Mucosa of stomach (tissue), 1 donor: ENCODE data around the gene MRTO4.
"Not testable (repeated sequence)": the region's sequence is repeated elsewhere in the genome, so short reads cannot be mapped to it uniquely, and the experiment has no call there.

Source experiments
- H3K27me3 ChIP-seq: one replicate; pipeline ENCODE4 v1.7.0; 2013; ENCODE audit warnings: mild to moderate bottlenecking, low read length; ENCODE audit not compliant: control insufficient read depth, insufficient read depth
- H3K36me3 ChIP-seq: one replicate; pipeline ENCODE4 v1.7.0; 2013; ENCODE audit warnings: low read length; ENCODE audit not compliant: control insufficient read depth, insufficient read depth
- H3K4me1 ChIP-seq: one replicate; pipeline ENCODE4 v1.7.0; 2013; ENCODE audit warnings: mild to moderate bottlenecking, low read length; ENCODE audit not compliant: control insufficient read depth, insufficient read depth
- H3K4me3 ChIP-seq: one replicate; pipeline ENCODE4 v1.7.0; 2013; ENCODE audit warnings: low read length
- H3K9ac ChIP-seq: one replicate; pipeline ENCODE4 v1.7.0; 2013; ENCODE audit warnings: mild to moderate bottlenecking, low read length, moderate library complexity
- H3K9me3 ChIP-seq: one replicate; pipeline ENCODE4 v1.7.0; 2013; ENCODE audit warnings: mild to moderate bottlenecking, low read length, moderate library complexity; ENCODE audit not compliant: control insufficient read depth
- donor health status: Pancreatic carcinoma.

Gene MRTO4

DNA sequence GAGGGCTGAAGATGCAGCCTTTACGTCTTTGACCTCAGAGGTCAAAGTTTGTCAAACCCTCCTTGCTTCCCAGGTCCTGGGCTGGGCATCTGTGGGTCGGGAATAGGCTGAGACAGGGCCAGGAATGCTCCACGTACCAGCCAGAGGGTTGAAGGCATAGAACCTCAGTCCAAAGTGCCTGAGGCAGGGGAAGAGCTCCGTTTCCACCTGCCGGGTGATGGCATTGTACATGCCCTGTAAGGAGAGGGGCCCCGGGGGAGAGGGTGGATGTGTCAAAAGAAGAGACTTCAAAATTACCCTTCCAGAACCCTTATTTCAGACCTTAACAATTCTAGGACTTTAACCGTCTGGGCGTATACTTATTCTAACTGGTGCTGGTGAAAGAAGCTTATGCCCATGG lies 33.3 kb downstream of the MRTO4 start:
- no peak overlapping the region for H3K4me3 ChIP-seq
- no peaks in the 10 kb centered on the region for H3K27me3 ChIP-seq
- H3K9ac ChIP-seq: no peak overlapping the region

DNA sequence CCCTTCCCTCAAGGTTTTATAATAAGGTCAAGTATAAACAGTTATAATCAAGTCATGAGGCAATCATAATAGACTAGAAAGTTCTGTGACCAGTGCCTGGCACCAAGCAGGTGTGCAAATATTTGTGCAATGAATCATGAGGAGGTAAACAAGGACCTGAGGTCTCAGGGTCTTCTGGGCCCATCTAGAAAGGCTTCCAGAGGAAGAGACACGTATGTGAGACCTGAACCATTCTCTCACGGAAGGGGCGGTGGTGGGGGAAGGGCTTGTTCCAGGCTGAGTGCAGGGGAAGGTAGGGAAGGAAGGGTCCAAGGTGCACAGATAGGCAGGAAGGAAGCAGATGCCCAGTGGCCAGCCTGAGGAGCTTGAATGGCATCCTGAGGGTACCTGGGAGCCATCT lies 33.8 kb downstream of the MRTO4 start:
- H3K9me3 ChIP-seq, H3K27me3 ChIP-seq, H3K4me3 ChIP-seq, H3K9ac ChIP-seq: not testable (repeated sequence)
- Histone ChIP-seq H3K4me1 (peaks cover 43% of the 10 kb centered on the region), H3K36me3 (peaks cover 15% of the 10 kb centered on the region)

More for the DNA sequence above, 33.3 kb downstream of the MRTO4 start:
- H3K4me1 ChIP-seq: peaks cover 43% of the 10 kb centered on the region
- peaks cover 15% of the 10 kb centered on the region for H3K36me3 ChIP-seq
- H3K9me3 ChIP-seq: no peaks in the 10 kb centered on the region

DNA sequence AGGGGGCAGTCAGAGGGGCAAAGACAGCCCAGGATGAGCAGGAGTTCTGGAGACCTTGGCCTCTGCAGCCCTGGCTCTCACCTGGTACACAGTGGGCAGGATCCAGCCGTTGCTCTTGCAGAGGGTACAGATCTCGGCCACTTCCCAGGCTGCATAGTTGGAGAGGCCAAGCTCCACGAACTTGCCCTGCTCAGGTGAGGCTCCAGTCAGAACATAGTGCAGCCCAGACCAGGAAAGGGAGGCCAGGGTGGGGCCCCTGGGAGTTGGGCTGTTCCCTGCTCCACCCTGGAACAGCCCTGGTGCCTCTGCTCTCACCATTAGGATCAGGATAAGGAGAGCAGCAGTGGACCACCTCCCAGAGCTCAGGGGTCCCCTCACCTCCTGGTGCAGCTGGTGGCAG lies 34.2 kb downstream of the MRTO4 start:
- Histone ChIP-seq H3K36me3 (peaks cover 15% of the 10 kb centered on the region), H3K9ac (peak overlapping the region; percentile 47), H3K4me1 (peaks cover 43% of the 10 kb centered on the region)
- H3K27me3 ChIP-seq, H3K4me3 ChIP-seq, H3K9me3 ChIP-seq: not testable (repeated sequence)

DNA sequence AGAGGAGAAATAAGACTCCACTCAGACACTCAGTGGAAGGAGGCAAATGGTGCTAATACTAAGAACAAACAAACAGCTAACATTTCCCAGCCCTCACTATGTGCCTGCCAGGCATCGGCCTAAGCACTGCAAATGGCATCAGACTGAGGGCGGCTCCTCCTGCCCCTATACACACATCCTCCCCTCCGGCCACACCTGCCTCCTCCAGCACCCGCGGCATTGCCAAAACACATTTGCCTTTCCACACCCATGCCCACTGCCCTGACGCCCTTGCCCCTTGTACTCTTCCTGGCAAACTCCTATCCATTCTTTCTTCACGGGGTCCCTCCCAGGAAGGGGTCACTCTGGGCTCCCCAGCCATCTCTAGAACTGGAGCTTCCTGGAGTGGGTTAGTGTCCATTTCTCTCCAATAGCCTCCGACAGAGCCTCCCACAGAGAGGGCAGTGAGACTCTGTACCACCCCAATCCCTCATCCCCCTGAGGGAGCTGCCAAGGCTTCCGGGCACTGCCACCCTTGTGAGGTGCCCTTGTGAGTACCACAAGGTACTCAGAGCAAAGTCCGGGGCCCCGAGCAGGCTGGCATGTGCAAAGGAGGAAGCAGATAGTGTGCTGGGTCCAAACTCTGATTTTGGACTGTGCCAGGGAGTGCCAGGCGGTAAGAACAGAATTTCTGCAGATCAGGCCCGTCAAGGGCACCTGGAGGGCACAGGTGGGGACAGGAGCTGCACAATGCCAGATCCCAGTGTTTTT lies 36.0 kb downstream of the MRTO4 start:
- no peaks in the 10 kb centered on the region for H3K27me3 ChIP-seq
- H3K9ac ChIP-seq: peak overlapping the region; percentile 57
- peak overlapping the region; percentile 78 for H3K4me3 ChIP-seq
- no peaks in the 10 kb centered on the region for H3K9me3 ChIP-seq
- H3K4me1 ChIP-seq: peaks cover 43% of the 10 kb centered on the region
- peaks cover 15% of the 10 kb centered on the region for H3K36me3 ChIP-seq

DNA sequence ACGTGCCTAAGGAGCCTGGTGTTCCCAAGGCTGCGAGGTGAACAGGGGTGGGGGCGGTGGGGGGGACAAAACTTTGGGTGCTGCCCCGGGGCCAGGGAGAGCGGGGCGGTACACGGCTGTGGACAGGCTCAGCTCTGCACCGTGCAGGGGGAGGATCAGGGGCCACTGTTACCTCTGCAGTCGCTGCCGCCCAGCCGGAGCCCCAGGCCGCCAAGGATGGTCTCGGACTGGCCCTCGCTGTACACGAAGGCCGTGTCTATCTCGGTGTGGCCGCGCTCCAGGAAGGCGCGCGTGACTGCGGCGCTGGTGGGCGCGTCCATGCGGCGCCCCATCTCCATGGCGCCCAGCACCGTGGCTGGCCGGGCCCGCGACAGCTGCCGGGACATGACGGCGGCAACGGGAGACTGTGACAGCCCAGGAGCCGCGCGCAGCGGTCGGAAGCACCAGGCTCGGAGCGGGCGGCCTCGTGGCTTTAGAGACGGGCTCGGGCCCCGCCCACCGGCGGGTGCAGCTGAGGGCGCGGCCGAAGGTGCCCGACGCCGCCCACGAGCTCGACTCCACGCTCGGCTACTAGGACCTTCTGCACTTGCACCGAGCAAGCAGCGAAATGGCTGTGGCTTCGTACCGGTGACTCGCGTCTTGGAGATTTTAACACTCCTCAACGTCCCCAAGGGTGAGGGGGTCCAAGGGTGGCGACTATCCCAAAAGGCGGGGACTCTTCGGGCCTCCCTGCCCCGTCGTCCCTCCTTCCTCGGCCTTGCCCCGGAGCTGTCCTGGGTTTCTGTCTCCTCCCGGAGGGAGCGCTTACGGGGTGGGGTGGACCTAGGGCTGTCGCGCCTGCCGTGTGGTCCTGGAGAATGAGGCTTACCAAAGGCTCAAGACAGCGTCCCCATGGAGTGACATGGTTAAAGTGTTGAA lies 37.0 kb downstream of the MRTO4 start, which contains the start of gene AKR7A3:
AKR7A3 (minus strand) TSS at position 447 of the 918 bp plus-strand sequence; CDS start at position 386, 61 bp downstream.
- H3K36me3 ChIP-seq: peaks cover 15% of the 10 kb centered on the region
- peak within 1 kb of the TSS; percentile 78 for H3K4me3 ChIP-seq
- peak within 1 kb of the TSS; percentile 74 for H3K9ac ChIP-seq
- H3K4me1 ChIP-seq: peaks cover 43% of the 10 kb centered on the region
- not testable (repeated sequence) for H3K9me3 ChIP-seq, H3K27me3 ChIP-seq

DNA sequence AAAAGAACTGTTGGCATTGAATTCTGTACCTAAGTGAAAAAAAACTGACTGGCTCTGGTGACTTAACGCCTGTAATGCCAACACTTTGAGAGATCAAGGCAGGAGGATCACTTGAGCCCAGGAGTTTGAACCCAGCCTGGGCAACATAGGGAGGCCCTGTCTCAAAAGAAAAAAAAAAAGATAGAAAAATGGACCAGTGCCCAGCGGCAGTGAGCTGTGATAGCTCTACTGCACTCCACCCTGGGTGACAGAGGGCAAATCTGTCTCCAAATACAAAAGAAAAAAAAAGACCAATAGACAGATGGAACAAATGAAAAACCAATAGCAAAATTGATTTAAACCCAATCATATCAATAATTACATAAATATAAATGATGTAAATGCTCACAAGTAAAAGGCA lies 37.6 kb downstream of the MRTO4 start:
- H3K9me3 ChIP-seq: no peaks in the 10 kb centered on the region
- peaks cover 38% of the 10 kb centered on the region for H3K4me1 ChIP-seq
- peak overlapping the region; percentile 74 for H3K9ac ChIP-seq
- peaks cover 9% of the 10 kb centered on the region for H3K36me3 ChIP-seq
- peak overlapping the region; percentile 72 for H3K4me3 ChIP-seq
- no peaks in the 10 kb centered on the region for H3K27me3 ChIP-seq

DNA sequence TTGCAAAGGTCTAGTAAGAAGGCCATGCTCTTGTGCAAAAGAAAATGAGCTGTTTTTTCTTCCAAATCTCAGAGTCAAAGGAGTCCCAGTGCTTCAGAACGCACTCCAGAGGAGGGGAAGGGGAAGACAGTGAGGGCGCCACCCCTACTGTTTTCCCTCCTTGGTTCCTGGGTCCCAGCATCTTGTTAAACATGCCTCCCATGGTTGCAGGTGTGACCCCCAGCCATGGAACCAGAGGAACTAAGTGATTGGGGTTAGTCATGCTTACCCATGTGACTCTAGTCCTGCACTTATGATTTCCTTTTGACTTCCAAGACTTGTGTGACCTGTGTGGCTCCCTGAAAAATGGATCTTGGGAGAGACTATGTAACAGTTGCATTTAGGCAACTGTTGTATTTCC lies 43.0 kb downstream of the MRTO4 start:
- H3K27me3 ChIP-seq: no peaks in the 10 kb centered on the region
- H3K36me3 ChIP-seq: no peaks in the 10 kb centered on the region
- H3K4me1 ChIP-seq: peaks cover 3% of the 10 kb centered on the region
- H3K9me3 ChIP-seq: no peaks in the 10 kb centered on the region
- no peak overlapping the region for H3K9ac ChIP-seq
- H3K4me3 ChIP-seq: no peak overlapping the region

DNA sequence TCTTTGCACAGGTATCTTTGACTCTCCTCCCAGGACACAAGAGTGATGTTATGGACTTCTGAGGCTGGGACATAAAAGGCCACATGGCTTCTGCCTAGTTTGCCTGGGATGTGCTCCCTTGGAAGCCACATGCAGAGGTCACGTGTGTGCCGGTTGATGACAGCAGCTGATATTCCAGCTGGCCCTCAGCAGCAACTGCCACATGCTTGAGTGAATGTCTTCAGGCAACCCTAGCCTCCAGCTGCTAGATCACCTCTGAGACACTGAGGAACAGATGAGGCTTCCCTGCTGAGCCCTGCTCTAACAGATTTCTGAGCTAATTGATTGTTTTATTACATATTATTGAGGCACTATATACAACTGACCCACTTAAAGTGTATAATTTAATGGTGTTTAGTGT lies 48.6 kb downstream of the MRTO4 start:
- Histone ChIP-seq H3K9me3 (no peaks in the 10 kb centered on the region), H3K4me1 (no peaks in the 10 kb centered on the region), H3K9ac (no peak overlapping the region), H3K27me3 (no peaks in the 10 kb centered on the region), H3K4me3 (no peak overlapping the region), H3K36me3 (no peaks in the 10 kb centered on the region)

DNA sequence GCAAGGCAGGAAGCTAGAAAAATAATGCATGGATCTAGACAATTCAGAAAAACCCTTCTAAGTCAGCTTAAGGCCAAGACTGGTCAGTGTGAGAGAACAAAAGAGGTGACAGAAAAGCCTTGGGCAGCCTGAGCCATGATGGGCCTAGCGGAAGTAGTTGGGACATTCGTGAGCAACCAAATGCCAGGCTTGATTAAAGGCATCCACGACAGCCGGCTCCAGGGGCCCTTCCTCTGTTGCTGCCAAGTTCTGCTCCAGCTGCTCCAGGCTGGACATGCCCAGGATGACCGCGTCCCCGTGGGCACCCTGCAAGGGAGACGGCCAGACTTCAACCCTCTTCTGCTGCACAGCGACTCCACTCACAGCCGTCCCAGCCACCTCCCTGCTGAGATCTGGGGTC lies 52.5 kb downstream of the MRTO4 start:
- not testable (repeated sequence) for H3K9me3 ChIP-seq, H3K9ac ChIP-seq, H3K36me3 ChIP-seq, H3K27me3 ChIP-seq, H3K4me3 ChIP-seq
- H3K4me1 ChIP-seq: peaks cover 16% of the 10 kb centered on the region

DNA sequence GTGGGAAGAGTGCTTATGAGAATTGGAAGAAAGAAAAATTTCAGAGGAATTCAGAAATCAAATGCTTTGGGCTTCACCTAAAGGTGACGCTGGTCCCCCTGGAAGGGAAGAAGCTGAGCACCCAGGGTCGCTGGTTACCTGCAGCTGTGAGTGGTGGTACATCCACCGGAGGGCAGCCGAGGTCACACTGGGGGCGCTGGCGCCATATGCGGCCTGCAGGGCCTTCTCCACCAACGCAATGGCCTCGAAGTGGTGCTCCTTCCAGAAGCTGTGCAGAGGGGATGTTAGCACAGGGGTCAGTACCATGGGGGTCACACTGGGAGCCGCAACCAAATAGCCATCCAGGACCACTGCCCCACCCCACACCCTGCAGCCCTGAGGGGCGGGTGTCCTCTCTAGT lies 54.3 kb downstream of the MRTO4 start:
- Histone ChIP-seq H3K27me3 (no peaks in the 10 kb centered on the region), H3K4me3 (no peak overlapping the region), H3K9me3 (no peaks in the 10 kb centered on the region), H3K9ac (no peak overlapping the region), H3K36me3 (peaks cover 4% of the 10 kb centered on the region), H3K4me1 (peaks cover 24% of the 10 kb centered on the region)

DNA sequence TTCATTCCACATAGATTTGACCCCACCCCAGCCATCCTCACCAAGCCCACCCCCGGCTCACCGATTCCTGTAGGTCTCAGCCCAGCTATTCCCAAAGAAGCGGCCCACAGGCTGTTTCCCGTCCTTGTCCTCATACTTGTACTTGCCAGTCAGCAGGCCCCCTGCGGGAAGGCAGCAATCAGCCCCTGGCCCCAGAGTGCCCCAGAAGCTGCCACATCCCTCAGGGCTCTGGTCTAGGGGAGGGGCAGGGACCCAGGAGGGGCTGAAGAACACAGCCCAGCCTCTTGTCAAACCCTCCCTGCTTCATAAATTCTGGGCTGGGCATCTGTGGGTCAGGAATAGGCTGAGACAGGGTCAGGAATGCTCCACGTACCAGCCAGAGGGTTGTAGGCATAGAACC lies 55.3 kb downstream of the MRTO4 start:
- Histone ChIP-seq H3K36me3 (peaks cover 4% of the 10 kb centered on the region), H3K9ac (no peak overlapping the region), H3K9me3 (no peaks in the 10 kb centered on the region), H3K27me3 (no peaks in the 10 kb centered on the region), H3K4me3 (no peak overlapping the region), H3K4me1 (peaks cover 30% of the 10 kb centered on the region)

DNA sequence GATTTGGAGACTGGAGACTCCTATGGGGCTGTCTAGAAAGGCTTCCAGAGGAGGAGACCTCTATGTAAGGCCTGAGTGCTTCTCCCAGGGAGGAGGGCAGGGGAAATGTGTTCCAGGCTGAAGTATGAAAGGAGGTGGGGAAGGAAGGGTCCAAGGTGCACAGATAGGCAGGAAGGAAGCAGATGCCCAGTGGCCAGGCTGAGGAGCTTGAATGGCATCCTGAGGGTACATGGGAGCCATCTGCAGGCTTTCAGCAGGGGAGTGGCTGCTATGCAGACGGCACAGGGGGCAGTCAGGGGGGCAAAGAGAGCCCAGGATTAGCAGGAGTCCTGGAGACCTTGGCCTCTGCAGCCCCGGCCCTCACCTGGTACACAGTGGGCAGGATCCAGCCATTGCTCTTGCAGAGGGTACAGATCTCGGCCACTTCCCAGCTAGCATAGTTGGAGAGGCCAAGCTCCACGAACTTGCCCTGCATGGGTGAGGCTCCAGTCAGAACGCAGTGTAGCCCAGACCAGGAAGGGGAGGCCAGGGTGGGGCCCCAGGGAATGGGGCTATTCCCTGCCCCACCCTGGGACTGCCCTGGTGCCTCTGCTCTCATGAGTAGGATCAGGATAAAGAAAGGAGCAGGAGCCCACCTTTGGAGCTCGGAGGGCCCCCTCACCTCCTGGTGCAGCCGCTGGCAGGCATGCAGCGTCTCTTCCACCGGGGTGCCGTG lies 56.3 kb downstream of the MRTO4 start:
- Histone ChIP-seq H3K36me3 (peaks cover 4% of the 10 kb centered on the region), H3K4me1 (peaks cover 36% of the 10 kb centered on the region), H3K9me3 (no peaks in the 10 kb centered on the region), H3K27me3 (no peaks in the 10 kb centered on the region), H3K9ac (no peak overlapping the region), H3K4me3 (no peak overlapping the region)
